CD14-positive monocyte (primary cell): Measurements from ENCODE around the gene ABI1. TPM values are rescaled to one million over a fixed set of nuclear protein-coding genes. Genes with fewer than 3 reads are reported as not detected.

ENCODE experiments used
- DNase-seq, 3 donors: peaks; one replicate each; pipeline ENCODE4 v3.0.0-alpha.2; 2011 to 2022
- H2AFZ ChIP-seq: 2 replicates; pipeline ENCODE4 v1.6.0; 2012; ENCODE audit warnings: mild to moderate bottlenecking, low read depth, low read length, inconsistent platforms; ENCODE audit not compliant: insufficient read depth, poor library complexity, severe bottlenecking
- H3K27ac ChIP-seq, 2 donors: 1 replicate in 1 of 2; 2 replicates in 1 of 2; pipeline ENCODE4 v1.5.1; 2012 to 2013; ENCODE audit warnings: low read length in 2 of 2, control low read depth in 1 of 2, inconsistent platforms in 1 of 2, low read depth in 1 of 2, mild to moderate bottlenecking in 1 of 2
- H3K27me3 ChIP-seq, 2 donors: one replicate each; pipeline versions ENCODE4 v1.6.0 to v1.6.1; 2011 to 2013; ENCODE audit warnings: low read length in 2 of 2; ENCODE audit not compliant: control insufficient read depth in 2 of 2, insufficient read depth in 2 of 2
- H3K36me3 ChIP-seq, 2 donors: replicated peaks in 1 of 2; 1 replicate in 1 of 2; 2 replicates in 1 of 2; pipeline versions ENCODE4 v1.5.1 to v1.6.1; 2012 to 2013; ENCODE audit warnings: low read length in 2 of 2, control low read depth in 1 of 2, inconsistent platforms in 1 of 2, mild to moderate bottlenecking in 1 of 2; ENCODE audit not compliant: insufficient read depth in 2 of 2, control insufficient read depth in 1 of 2
- H3K4me1 ChIP-seq, 2 donors: 1 replicate in 1 of 2; 2 replicates in 1 of 2; pipeline versions ENCODE4 v1.5.1 to v1.6.1; 2012 to 2013; ENCODE audit warnings: low read length in 2 of 2, control low read depth in 1 of 2, inconsistent platforms in 1 of 2, mild to moderate bottlenecking in 1 of 2, moderate library complexity in 1 of 2; ENCODE audit not compliant: insufficient read depth in 2 of 2, control insufficient read depth in 1 of 2
- H3K4me2 ChIP-seq: replicated peaks from 2 replicates; pipeline ENCODE3; 2012; ENCODE audit warnings: low read length, moderate library complexity, mild to moderate bottlenecking; ENCODE audit not compliant: poor library complexity, severe bottlenecking; ENCODE audit errors: extremely low read depth
- H3K4me3 ChIP-seq, 3 experiments: fragments of 200-600 bp in 1 of 3; sonication (generic) in 1 of 3; replicated peaks in 1 of 3; 1 replicate in 2 of 3; 2 replicates in 1 of 3; pipeline ENCODE4 v1.5.1; 2011 to 2013; ENCODE audit warnings: low read length in 3 of 3, mild to moderate bottlenecking in 3 of 3, control low read depth in 2 of 3, low read depth in 2 of 3, inconsistent platforms in 1 of 3, moderate library complexity in 1 of 3
- H3K79me2 ChIP-seq: 2 replicates; pipeline ENCODE4 v1.6.0; 2012; ENCODE audit warnings: mild to moderate bottlenecking, control low read depth, inconsistent platforms, low read length, moderate library complexity; ENCODE audit not compliant: insufficient read depth
- H3K9ac ChIP-seq: 2 replicates; pipeline ENCODE4 v1.6.0; 2017; ENCODE audit warnings: low read length, mild to moderate bottlenecking; ENCODE audit not compliant: insufficient read depth, poor library complexity, severe bottlenecking
- H3K9me3 ChIP-seq, 2 donors: replicated peaks in 1 of 2; 1 replicate in 1 of 2; 2 replicates in 1 of 2; pipeline versions ENCODE4 v1.5.1 to v1.6.1; 2012 to 2013; ENCODE audit warnings: low read length in 2 of 2, control low read depth in 1 of 2; ENCODE audit not compliant: control insufficient read depth in 1 of 2, insufficient read depth in 1 of 2
- H4K20me1 ChIP-seq: 2 replicates; pipeline ENCODE4 v1.6.0; 2012; ENCODE audit warnings: mild to moderate bottlenecking, low read length, control low read depth, moderate library complexity; ENCODE audit not compliant: insufficient read depth
- H3K27ac Mint-ChIP-seq, 7 donors: one replicate each; pipeline ENCODE4 v1.8.0; 2020; ENCODE audit warnings: mild to moderate bottlenecking in 7 of 7, mixed read lengths in 7 of 7, moderate library complexity in 6 of 7, inconsistent platforms in 2 of 7
- H3K27me3 Mint-ChIP-seq, 3 donors: one replicate each; pipeline ENCODE4 v1.8.0; 2021 to 2022; ENCODE audit warnings: low read depth in 3 of 3, mild to moderate bottlenecking in 3 of 3, mixed read lengths in 3 of 3, moderate library complexity in 3 of 3, inconsistent platforms in 1 of 3
- H3K36me3 Mint-ChIP-seq, 2 donors: one replicate each; pipeline ENCODE4 v1.8.0; 2020; ENCODE audit warnings: mixed read lengths in 2 of 2, inconsistent platforms in 1 of 2, mild to moderate bottlenecking in 1 of 2
- H3K4me1 Mint-ChIP-seq: one replicate; pipeline ENCODE4 v1.8.0; 2020; ENCODE audit warnings: mild to moderate bottlenecking, mixed read lengths
- H3K4me3 Mint-ChIP-seq, 2 donors: one replicate each; pipeline ENCODE4 v1.8.0; 2020; ENCODE audit warnings: mild to moderate bottlenecking in 2 of 2, mixed read lengths in 2 of 2, moderate library complexity in 1 of 2
- H3K9me3 Mint-ChIP-seq, 7 donors: one replicate each; pipeline ENCODE4 v1.8.0; 2020 to 2022; ENCODE audit warnings: mixed read lengths in 7 of 7, mild to moderate bottlenecking in 6 of 7, moderate library complexity in 6 of 7, inconsistent platforms in 2 of 7
- CTCF ChIP-seq: fragments of 200-600 bp; IDR thresholded peaks from one replicate; pipeline ENCODE4 v1.8.0; 2022; ENCODE audit warnings: antibody characterized with exemption, mild to moderate bottlenecking
- WGBS: methylation state at CpG from one replicate; pipeline ENCODE4 v1.1.5; 2013; ENCODE audit warnings: missing lambda C conversion rate; ENCODE audit not compliant: insufficient coverage; 5-methylcytosine and 5-hydroxymethylcytosine counted together
- intact Hi-C, 2 donors: fragments of 100-400 bp; cut with micrococcal nuclease; formaldehyde crosslinking; loops; one replicate each; pipeline versions ENCODE4 v1.15.0 to v1.15.1; 2023
- polyA plus RNA-seq, 3 donors: library from polyadenylated mRNA; depleted of rRNA in 1 of 3; unstranded in 2 of 3; stranded (reverse) in 1 of 3; fragments of 300-500 nt in 2 of 3; fragments of >200 nt in 1 of 3; fragmentation: Illumina TruSeq in 2 of 3; gene quantifications; 1 replicate in 2 of 3; 2 replicates in 1 of 3; pipeline ENCODE4 v1.2.3, GENCODE V29; 2012 to 2021

Gene ABI1
- polyA plus RNA-seq, 3 donors: 39.8 to 77.2 (median 61.5) TPM

GRCh38 chr10:26714415-26715136, 146.2 kb downstream of the ABI1 start:
- H3K36me3 ChIP-seq: peaks cover 46 to 83% of the 10 kb centered on the region in 2 donors
- no peaks in the 10 kb centered on the region for H3K9me3 ChIP-seq
- no peak overlapping the region for H3K9ac ChIP-seq
- no peak for TF ChIP-seq CTCF
- Mint-ChIP-seq H3K4me3 (no peak overlapping the region), H3K4me1 (no peaks in the 10 kb centered on the region), H3K27me3 (peaks cover 0 to 3% (median 0%) of the 10 kb centered on the region in 3 donors), H3K27ac (no peak overlapping the region), H3K36me3 (peaks cover 60 to 91% of the 10 kb centered on the region in 2 donors), H3K9me3 (peaks cover 0 to 2% (median 0%) of the 10 kb centered on the region in 7 donors)
- H3K27me3 ChIP-seq: no peaks in the 10 kb centered on the region
- WGBS: no CpG with 5 or more reads among the region's 1 CpG
- peaks cover 28% of the 10 kb centered on the region for H3K79me2 ChIP-seq
- no peak for DNase-seq
- H4K20me1 ChIP-seq: peaks cover 5% of the 10 kb centered on the region
- no peak overlapping the region for H2AFZ ChIP-seq
- H3K27ac ChIP-seq: no peak overlapping the region
- no peak overlapping the region for H3K4me2 ChIP-seq
- no peak overlapping the region for H3K4me3 ChIP-seq
- H3K4me1 ChIP-seq: no peaks in the 10 kb centered on the region
- intact Hi-C loops: no loop called here

- no peak overlapping the region for H3K9ac ChIP-seq
- H3K4me1 ChIP-seq: peaks cover 5 to 7% of the 10 kb centered on the region in 2 donors
- no peak for DNase-seq
- TF ChIP-seq CTCF: no peak
- H3K9me3 ChIP-seq: no peaks in the 10 kb centered on the region
- no peak overlapping the region for H3K27ac ChIP-seq
- Mint-ChIP-seq H3K36me3 (peaks cover 63 to 91% of the 10 kb centered on the region in 2 donors), H3K27me3 (peaks cover 0 to 2% (median 0%) of the 10 kb centered on the region in 3 donors), H3K4me3 (no peak overlapping the region), H3K9me3 (no peaks in the 10 kb centered on the region), H3K27ac (no peak overlapping the region), H3K4me1 (peaks cover 10% of the 10 kb centered on the region)
- H3K79me2 ChIP-seq: peaks cover 49% of the 10 kb centered on the region
- H3K36me3 ChIP-seq: peaks cover 44 to 82% of the 10 kb centered on the region in 2 donors
- H3K4me2 ChIP-seq: no peak overlapping the region
- intact Hi-C loops: no loop called here
- no peaks in the 10 kb centered on the region for H3K27me3 ChIP-seq
- WGBS: no CpG with 5 or more reads among the region's 5 CpGs
- no peak overlapping the region for H3K4me3 ChIP-seq
- H4K20me1 ChIP-seq: peaks cover 8% of the 10 kb centered on the region
- H2AFZ ChIP-seq: no peak overlapping the region
Observed at GRCh38 chr10:26711324-26711723, 149.4 kb downstream of the ABI1 start.
